ENCODE measurements around the gene ECM1.

ECM1 gene

GRCh38 chr1:150550222-150551050, 42.5 kb downstream of the ECM1 start:
- ChIA-PET POLR2A (interaction anchor here (1.0 kb wide), 1 partner anchor 29 kb away, joined by 3 read pairs; the partner anchor contains the start of gene MCL1), CTCF (interaction anchor here (7.9 to 9.0 kb wide), 2 partner anchors 11 to 17 kb away, joined by 47 to 100 read pairs; no protein-coding TSS in a partner anchor)
- no peak for TF ChIP-seq CTCF (IDR thresholded peaks at IDR 0.05; ENCODE audit: control extremely low read depth, extremely low read depth, low read depth, missing control alignments)
- DNase-seq (ENCODE audit: extremely low spot score), result no peak

GRCh38 chr1:150551051-150551783, 43.3 kb downstream of the ECM1 start:
- no peak for TF ChIP-seq CTCF (IDR thresholded peaks at IDR 0.05; ENCODE audit: control extremely low read depth, extremely low read depth, low read depth, missing control alignments)
- DNase-seq (ENCODE audit: extremely low spot score), result no peak
- POLR2A ChIA-PET, result interaction anchor here (0.5 to 1.2 kb wide), 2 partner anchors 11 to 473 kb away, joined by 4 to 6 read pairs; no protein-coding TSS in a partner anchor
- CTCF ChIA-PET, result interaction anchor here (1.0 to 9.0 kb wide), 4 partner anchors 10 to 297 kb away, joined by 3 to 100 read pairs (median 25); partner anchors contain the start of gene TARS2

- TF ChIP-seq CTCF (IDR thresholded peaks at IDR 0.05; ENCODE audit: control extremely low read depth, extremely low read depth, low read depth, missing control alignments), result no peak
- no peak for DNase-seq (ENCODE audit: extremely low spot score)
Observed at GRCh38 chr1:150551784-150552127, 43.8 kb downstream of the ECM1 start.

GRCh38 chr1:150552128-150552910, 44.4 kb downstream of the ECM1 start:
- ChIA-PET CTCF (interaction anchor here (1.0 to 9.0 kb wide), 4 partner anchors 9 to 298 kb away, joined by 3 to 100 read pairs (median 25); partner anchors contain the start of gene TARS2), POLR2A (interaction anchor here (0.6 to 1.2 kb wide), 2 partner anchors 10 to 53 kb away, joined by 3 to 6 read pairs; no protein-coding TSS in a partner anchor)
- no peak for DNase-seq (ENCODE audit: extremely low spot score)
- TF ChIP-seq CTCF (IDR thresholded peaks at IDR 0.05; ENCODE audit: control extremely low read depth, extremely low read depth, low read depth, missing control alignments), result no peak

More at GRCh38 chr1:150551784-150552127, 43.8 kb downstream of the ECM1 start:
- ChIA-PET POLR2A (interaction anchor here (0.5 to 1.2 kb wide), 3 partner anchors 10 to 473 kb away, joined by 3 to 6 read pairs (median 4); no protein-coding TSS in a partner anchor), CTCF (interaction anchor here (1.0 to 9.0 kb wide), 4 partner anchors 9 to 298 kb away, joined by 3 to 100 read pairs (median 25); partner anchors contain the start of gene TARS2)

- CTCF ChIA-PET, result interaction anchor here (7.9 to 9.0 kb wide), 2 partner anchors 8 to 20 kb away, joined by 47 to 100 read pairs; no protein-coding TSS in a partner anchor
- no peak for TF ChIP-seq CTCF (IDR thresholded peaks at IDR 0.05; ENCODE audit: control extremely low read depth, extremely low read depth, low read depth, missing control alignments)
- POLR2A ChIA-PET, result no interaction called here
- no peak for DNase-seq (ENCODE audit: extremely low spot score)
Observed at GRCh38 chr1:150552911-150553289, 45.0 kb downstream of the ECM1 start.

Data from GM10248 (cell line).